ENCODE data around the gene TMEM208.
A peak's percentile ranks its signal among the peaks of the same experiment; 100 is the strongest.

Gene TMEM208

DNA sequence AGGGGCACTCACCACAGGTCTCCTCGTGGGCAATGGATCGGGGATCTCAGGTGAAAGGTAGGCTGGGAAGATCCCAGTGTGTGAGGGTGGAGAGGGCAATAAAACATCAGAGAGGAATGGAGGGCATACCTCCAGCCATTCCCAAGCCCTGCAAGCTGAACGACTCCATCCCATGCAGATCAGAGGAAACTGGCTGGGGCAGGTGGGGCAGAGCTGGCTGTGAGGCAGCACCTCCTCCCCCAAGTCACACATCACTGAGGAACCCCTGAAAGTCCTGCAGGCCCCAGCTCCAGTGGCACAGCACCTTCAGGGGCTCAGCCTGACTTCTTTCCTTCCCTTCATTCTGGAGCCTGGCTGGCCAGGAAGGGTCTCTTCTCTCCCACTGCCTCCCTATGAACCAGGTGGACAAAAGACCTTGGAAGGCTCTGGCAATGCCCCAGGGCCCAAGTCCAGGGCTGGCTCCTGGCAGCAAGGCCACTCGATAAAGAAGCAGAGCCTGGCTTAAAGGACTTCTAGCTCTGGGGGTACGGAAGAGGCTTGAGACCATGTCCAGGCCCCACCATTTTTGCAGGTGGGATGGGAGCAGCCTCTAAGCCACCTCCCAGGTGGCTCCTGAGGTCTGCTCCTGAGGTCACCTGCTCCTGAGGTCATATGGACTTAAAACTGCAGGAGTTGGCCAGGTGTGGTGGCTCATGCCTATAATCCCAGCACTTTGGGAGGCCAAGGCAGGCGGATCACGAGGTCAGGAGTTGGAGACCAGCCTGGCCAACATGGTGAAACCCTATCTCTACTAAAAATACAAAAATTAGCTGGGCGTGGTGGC is 13.5 kb upstream of the TMEM208 start:
- Histone ChIP-seq H3K79me1 (ENCODE audit: low read length) (no peaks in the 10 kb centered on the region), H3K27ac (ENCODE audit: low read depth, low read length) (no peak overlapping the region), H3K23ac (ENCODE audit: low read length) (no peak overlapping the region), H3K4me2 (ENCODE audit: low read length) (no peak overlapping the region), H3K56ac (ENCODE audit: low read length) (no peak overlapping the region), H2BK120ac (ENCODE audit: low read depth, low read length) (no peak overlapping the region), H3K4me3 (ENCODE audit: low read length) (no peak overlapping the region), H4K5ac (ENCODE audit: low read length) (no peak overlapping the region), H3K36me3 (ENCODE audit: control insufficient read depth, insufficient read depth, low read length) (no peaks in the 10 kb centered on the region), H3K4me1 (ENCODE audit: control insufficient read depth, low read depth, low read length) (no peaks in the 10 kb centered on the region), H4K8ac (ENCODE audit: low read depth, low read length) (no peak overlapping the region), H2BK5ac (ENCODE audit: low read length) (no peak overlapping the region), H2BK15ac (replicated peaks; ENCODE audit: low read depth) (no peak overlapping the region), H3K79me2 (ENCODE audit: control insufficient read depth, insufficient read depth, low read length) (no peaks in the 10 kb centered on the region), H3K27me3 (ENCODE audit: insufficient read depth, low read length, poor library complexity) (no peaks in the 10 kb centered on the region), H3K4ac (ENCODE audit: low read depth, low read length) (no peak overlapping the region), H2AK5ac (ENCODE audit: low read length) (no peak overlapping the region), H3K18ac (ENCODE audit: low read length) (no peak overlapping the region), H3K9ac (ENCODE audit: low read length) (no peak overlapping the region)
- no peak for DNase-seq
- WGBS (ENCODE audit: extremely low coverage, insufficient coverage, low lambda C conversion rate): no CpG with 5 or more reads among the region's 8 CpGs

DNA sequence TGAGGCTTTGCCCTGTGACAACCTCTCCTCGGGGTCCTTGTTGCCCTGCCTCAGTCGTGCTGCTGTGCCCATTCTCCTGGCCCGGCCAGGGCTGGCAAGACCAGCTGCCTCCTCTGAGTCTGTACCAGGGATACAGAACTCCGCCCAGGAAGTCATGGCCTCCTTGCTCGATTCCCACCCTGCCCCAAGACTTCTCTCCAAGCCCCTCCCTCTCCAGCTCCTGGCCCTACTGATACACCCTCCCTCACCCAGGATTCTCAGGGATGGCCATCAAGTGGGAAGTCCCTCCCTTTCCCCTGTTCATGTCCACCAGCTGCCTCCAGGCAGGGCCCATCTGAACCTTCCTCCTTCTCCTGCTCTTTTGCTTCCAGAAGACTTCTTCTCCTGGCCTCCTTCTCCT is 11.2 kb upstream of the TMEM208 start:
- Histone ChIP-seq H3K4me2 (ENCODE audit: low read length) (no peak overlapping the region), H2BK15ac (replicated peaks; ENCODE audit: low read depth) (no peak overlapping the region), H3K56ac (ENCODE audit: low read length) (no peak overlapping the region), H2AK5ac (ENCODE audit: low read length) (no peak overlapping the region), H3K79me2 (ENCODE audit: control insufficient read depth, insufficient read depth, low read length) (no peaks in the 10 kb centered on the region), H3K4me3 (ENCODE audit: low read length) (no peak overlapping the region), H3K18ac (ENCODE audit: low read length) (no peak overlapping the region), H3K27me3 (ENCODE audit: insufficient read depth, low read length, poor library complexity) (no peaks in the 10 kb centered on the region), H2BK5ac (ENCODE audit: low read length) (no peak overlapping the region), H4K5ac (ENCODE audit: low read length) (no peak overlapping the region), H3K9ac (ENCODE audit: low read length) (no peak overlapping the region), H4K8ac (ENCODE audit: low read depth, low read length) (no peak overlapping the region), H3K4ac (ENCODE audit: low read depth, low read length) (no peak overlapping the region), H3K79me1 (ENCODE audit: low read length) (no peaks in the 10 kb centered on the region), H3K27ac (ENCODE audit: low read depth, low read length) (no peak overlapping the region), H3K36me3 (ENCODE audit: control insufficient read depth, insufficient read depth, low read length) (no peaks in the 10 kb centered on the region), H3K23ac (ENCODE audit: low read length) (no peak overlapping the region), H3K4me1 (ENCODE audit: control insufficient read depth, low read depth, low read length) (no peaks in the 10 kb centered on the region), H2BK120ac (ENCODE audit: low read depth, low read length) (no peak overlapping the region)
- WGBS (ENCODE audit: extremely low coverage, insufficient coverage, low lambda C conversion rate): no CpG with 5 or more reads among the region's 5 CpGs
- peak; percentile 35 for DNase-seq

DNA sequence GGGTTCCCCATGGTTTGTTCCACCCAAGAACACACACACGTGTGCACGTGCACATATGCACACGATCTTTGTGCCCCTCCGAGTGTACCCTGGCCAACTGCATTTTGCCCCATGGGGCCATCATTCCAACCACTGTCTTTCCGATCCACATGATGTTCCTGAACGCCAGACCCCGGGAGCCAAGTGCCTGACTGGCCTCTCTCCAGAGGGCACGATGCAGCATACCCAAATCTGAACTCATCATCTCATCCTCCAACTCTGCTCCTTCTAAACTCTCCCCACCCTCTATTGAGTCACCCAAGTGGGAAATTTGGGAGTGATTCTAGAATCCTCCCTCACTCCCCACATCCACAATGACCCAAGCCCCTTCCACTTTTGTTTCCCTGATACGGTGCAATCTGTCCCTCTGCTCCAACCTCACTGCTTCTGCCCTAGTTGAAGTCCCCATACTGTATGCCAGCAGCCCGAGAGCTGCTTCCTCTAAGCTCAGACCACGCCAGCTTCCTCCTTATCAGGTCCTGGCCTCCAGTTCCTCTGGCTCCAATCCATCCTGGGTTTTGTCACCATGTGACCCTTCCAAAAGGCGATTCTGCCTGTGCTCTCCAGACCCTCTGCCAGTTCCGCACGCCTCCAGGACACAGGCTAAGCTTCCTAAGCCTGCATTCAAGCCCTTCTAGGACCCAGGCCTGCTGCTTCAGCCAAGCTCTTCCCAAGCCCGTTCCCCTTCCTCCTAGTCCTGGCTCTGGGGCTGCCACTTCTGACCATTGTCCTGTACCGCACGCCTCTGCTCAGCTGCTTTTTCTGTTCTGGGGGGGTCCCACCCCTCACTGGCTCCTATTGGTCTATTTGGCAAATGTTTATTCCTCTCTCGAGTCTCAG is 10.1 kb upstream of the TMEM208 start:
- H3K36me3 ChIP-seq (ENCODE audit: control insufficient read depth, insufficient read depth, low read length): no peaks in the 10 kb centered on the region
- no peaks in the 10 kb centered on the region for H3K79me1 ChIP-seq (ENCODE audit: low read length)
- H2BK15ac ChIP-seq (replicated peaks; ENCODE audit: low read depth): no peak overlapping the region
- H4K8ac ChIP-seq (ENCODE audit: low read depth, low read length): no peak overlapping the region
- no peak overlapping the region for H3K4ac ChIP-seq (ENCODE audit: low read depth, low read length)
- no peak overlapping the region for H3K56ac ChIP-seq (ENCODE audit: low read length)
- WGBS (ENCODE audit: extremely low coverage, insufficient coverage, low lambda C conversion rate): no CpG with 5 or more reads among the region's 18 CpGs
- H2AK5ac ChIP-seq (ENCODE audit: low read length): no peak overlapping the region
- H3K79me2 ChIP-seq (ENCODE audit: control insufficient read depth, insufficient read depth, low read length): no peaks in the 10 kb centered on the region
- H3K18ac ChIP-seq (ENCODE audit: low read length): no peak overlapping the region
- no peak overlapping the region for H3K4me2 ChIP-seq (ENCODE audit: low read length)
- no peak for DNase-seq
- H3K4me1 ChIP-seq (ENCODE audit: control insufficient read depth, low read depth, low read length): no peaks in the 10 kb centered on the region
- no peak overlapping the region for H3K27ac ChIP-seq (ENCODE audit: low read depth, low read length)
- no peak overlapping the region for H2BK120ac ChIP-seq (ENCODE audit: low read depth, low read length)
- H3K4me3 ChIP-seq (ENCODE audit: low read length): no peak overlapping the region
- no peak overlapping the region for H4K5ac ChIP-seq (ENCODE audit: low read length)
- H3K9ac ChIP-seq (ENCODE audit: low read length): no peak overlapping the region
- no peaks in the 10 kb centered on the region for H3K27me3 ChIP-seq (ENCODE audit: insufficient read depth, low read length, poor library complexity)
- H2BK5ac ChIP-seq (ENCODE audit: low read length): no peak overlapping the region
- no peak overlapping the region for H3K23ac ChIP-seq (ENCODE audit: low read length)

DNA sequence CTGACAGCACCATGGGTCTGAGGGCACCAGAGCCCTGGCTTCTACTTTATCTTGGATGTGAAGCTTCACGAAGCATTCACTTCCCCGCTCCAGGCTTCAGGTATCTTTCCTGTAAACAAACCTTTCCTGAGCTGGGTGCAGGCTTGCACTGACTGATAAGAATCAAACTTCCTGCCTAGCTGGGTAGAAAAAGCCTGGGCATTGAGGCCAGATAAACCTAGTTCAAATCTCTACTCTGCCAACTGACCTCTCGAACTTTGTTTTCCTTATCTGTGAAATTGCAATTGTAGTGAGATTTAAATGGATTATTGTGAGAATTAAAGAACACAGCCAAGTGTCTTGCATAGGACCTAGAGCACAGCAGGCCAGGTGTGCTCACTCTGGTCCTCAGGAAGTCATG is 2.9 kb upstream of the TMEM208 start:
- H3K27me3 ChIP-seq (ENCODE audit: insufficient read depth, low read length, poor library complexity): no peaks in the 10 kb centered on the region
- no peak overlapping the region for H2BK120ac ChIP-seq (ENCODE audit: low read depth, low read length)
- H4K8ac ChIP-seq (ENCODE audit: low read depth, low read length): no peak overlapping the region
- no peak overlapping the region for H2BK5ac ChIP-seq (ENCODE audit: low read length)
- H3K4me1 ChIP-seq (ENCODE audit: control insufficient read depth, low read depth, low read length): peaks cover 2% of the 10 kb centered on the region
- H2BK15ac ChIP-seq (replicated peaks; ENCODE audit: low read depth): no peak overlapping the region
- H3K27ac ChIP-seq (ENCODE audit: low read depth, low read length): no peak overlapping the region
- H3K23ac ChIP-seq (ENCODE audit: low read length): no peak overlapping the region
- no peak overlapping the region for H2AK5ac ChIP-seq (ENCODE audit: low read length)
- no peak overlapping the region for H3K9ac ChIP-seq (ENCODE audit: low read length)
- no peak overlapping the region for H4K5ac ChIP-seq (ENCODE audit: low read length)
- no CpG with 5 or more reads among the region's 3 CpGs for WGBS (ENCODE audit: extremely low coverage, insufficient coverage, low lambda C conversion rate)
- peaks cover 2% of the 10 kb centered on the region for H3K36me3 ChIP-seq (ENCODE audit: control insufficient read depth, insufficient read depth, low read length)
- peaks cover 13% of the 10 kb centered on the region for H3K79me2 ChIP-seq (ENCODE audit: control insufficient read depth, insufficient read depth, low read length)
- H3K79me1 ChIP-seq (ENCODE audit: low read length): peaks cover 15% of the 10 kb centered on the region
- no peak overlapping the region for H3K4me2 ChIP-seq (ENCODE audit: low read length)
- H3K4me3 ChIP-seq (ENCODE audit: low read length): no peak overlapping the region
- H3K4ac ChIP-seq (ENCODE audit: low read depth, low read length): no peak overlapping the region
- no peak overlapping the region for H3K56ac ChIP-seq (ENCODE audit: low read length)
- H3K18ac ChIP-seq (ENCODE audit: low read length): no peak overlapping the region
- peak; percentile 19 for DNase-seq

DNA sequence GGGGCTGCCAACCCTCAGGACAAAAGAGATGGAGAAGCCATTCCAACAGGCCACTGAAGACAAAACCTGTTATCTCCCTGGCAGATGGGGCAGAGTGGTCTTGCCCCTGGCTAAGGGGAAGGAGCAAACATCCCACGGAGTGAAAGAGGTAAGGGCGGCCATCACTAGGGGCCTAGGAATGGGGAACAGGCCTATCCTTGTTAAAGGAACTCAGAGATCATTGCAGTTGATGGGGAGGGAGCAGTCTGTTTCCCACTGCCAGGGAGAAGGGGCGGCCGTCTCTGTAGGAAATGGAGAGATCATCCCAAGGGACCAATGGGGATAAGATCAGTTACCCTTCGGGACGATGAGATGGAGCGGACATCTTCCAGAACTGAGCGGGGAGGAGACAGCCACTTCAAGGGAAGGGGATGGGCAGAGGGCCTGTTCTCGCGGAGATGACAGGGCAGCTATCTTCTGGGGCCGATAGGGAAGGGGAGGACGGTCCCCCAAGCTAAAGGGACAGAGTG is 581 bp upstream of the TMEM208 start:
- Histone ChIP-seq H3K23ac (ENCODE audit: low read length) (no peak overlapping the region), H2BK5ac (ENCODE audit: low read length) (no peak overlapping the region), H3K79me1 (ENCODE audit: low read length) (peaks cover 15% of the 10 kb centered on the region), H3K4me1 (ENCODE audit: control insufficient read depth, low read depth, low read length) (peaks cover 2% of the 10 kb centered on the region), H3K79me2 (ENCODE audit: control insufficient read depth, insufficient read depth, low read length) (peaks cover 13% of the 10 kb centered on the region), H3K18ac (ENCODE audit: low read length) (no peak overlapping the region), H3K27me3 (ENCODE audit: insufficient read depth, low read length, poor library complexity) (no peaks in the 10 kb centered on the region), H2BK120ac (ENCODE audit: low read depth, low read length) (no peak overlapping the region), H3K9ac (ENCODE audit: low read length) (peak overlapping the region; percentile 50), H2BK15ac (replicated peaks; ENCODE audit: low read depth) (no peak overlapping the region), H3K4me2 (ENCODE audit: low read length) (peak overlapping the region; percentile 67), H3K27ac (ENCODE audit: low read depth, low read length) (no peak overlapping the region), H3K36me3 (ENCODE audit: control insufficient read depth, insufficient read depth, low read length) (peaks cover 16% of the 10 kb centered on the region), H3K4me3 (ENCODE audit: low read length) (peak overlapping the region; percentile 16), H3K56ac (ENCODE audit: low read length) (peak overlapping the region; percentile 70), H4K8ac (ENCODE audit: low read depth, low read length) (no peak overlapping the region), H3K4ac (ENCODE audit: low read depth, low read length) (no peak overlapping the region), H2AK5ac (ENCODE audit: low read length) (no peak overlapping the region), H4K5ac (ENCODE audit: low read length) (no peak overlapping the region)
- DNase-seq: no peak
- WGBS (ENCODE audit: extremely low coverage, insufficient coverage, low lambda C conversion rate): no CpG with 5 or more reads among the region's 12 CpGs
